Panc1 (cell line): ENCODE measurements around the gene GCAT.

ENCODE experiments used
- CTCF ChIP-seq: fragments of 450-650 bp; IDR thresholded peaks from 2 replicates; pipeline ENCODE4 v1.5.1; 2017; ENCODE audit warnings: mild to moderate bottlenecking
- SIN3A ChIP-seq: IDR thresholded peaks from 2 replicates; pipeline ENCODE4 v1.6.1; 2012; ENCODE audit warnings: low read depth, mild to moderate bottlenecking, low read length, moderate library complexity, borderline replicate concordance; ENCODE audit not compliant: insufficient read depth

GRCh38 chr22:37760152-37760551 lies 47.6 kb upstream of the GCAT start:
- TF ChIP-seq CTCF, result no peak
- TF ChIP-seq SIN3A, result no peak
